Measurements from ENCODE around the gene PANX2. TPM values are rescaled to one million over a fixed set of nuclear protein-coding genes. Genes with fewer than 3 reads are reported as not detected.

Gene PANX2
- total and polyA plus RNA-seq, 2 of the 13 experiments (the other 11 are each of a cell fraction or from before 2014, with no cell fraction given): 0.15 to 1.1 TPM

DNA sequence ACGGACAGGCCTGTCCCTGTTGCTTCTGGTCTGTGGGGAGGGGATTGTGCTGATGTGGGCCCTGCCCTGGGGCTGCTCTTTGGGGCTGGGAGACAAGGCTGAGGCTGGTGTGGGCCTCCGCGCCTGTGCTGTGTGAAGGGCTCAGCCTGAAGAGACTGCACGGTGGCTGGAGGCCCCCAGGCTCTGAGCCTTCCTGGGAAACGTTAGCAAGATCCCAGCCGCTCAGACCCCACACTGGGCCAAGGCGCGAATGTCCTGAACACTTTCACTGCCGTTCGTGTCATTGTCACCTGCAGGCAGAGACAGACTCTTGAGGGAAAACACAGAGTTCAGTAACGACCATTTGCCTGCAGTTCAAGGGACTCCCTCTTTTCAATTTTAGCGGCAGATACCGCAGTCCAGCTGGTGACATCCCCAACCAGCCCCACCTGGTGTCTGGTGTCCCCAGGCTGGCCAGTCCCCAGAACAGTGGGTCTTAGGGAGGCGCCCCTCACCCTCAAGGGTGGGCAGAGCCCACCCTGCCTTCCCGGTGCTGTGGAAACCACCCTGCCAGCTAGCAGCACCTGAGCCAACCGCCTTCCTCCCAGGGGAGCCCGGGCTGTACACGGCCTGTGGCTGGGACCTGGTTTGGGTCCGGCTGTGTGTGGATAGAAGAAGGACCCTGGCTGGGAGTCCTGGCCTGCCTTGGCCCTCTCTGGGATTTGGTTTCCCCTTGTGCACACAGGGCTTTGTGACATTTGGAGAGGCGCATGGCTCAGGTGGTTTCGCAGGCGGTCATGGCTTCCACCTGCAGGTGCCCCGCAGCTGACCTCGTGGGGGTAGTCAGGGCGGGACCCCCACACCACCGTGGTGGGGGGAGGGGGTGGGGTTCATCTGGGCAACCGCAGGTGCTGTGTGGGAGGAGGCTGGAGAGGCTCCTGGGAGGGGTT lies 5.7 kb downstream of the PANX2 start (continued):
- TF ChIP-seq AFF4 (CRISPR knock-in tag; IDR thresholded peaks at IDR 0.05) (no peak), EHMT2 (IDR thresholded peaks at IDR 0.05; ENCODE audit: borderline replicate concordance, low read depth, low read length) (no peak), KAT7 (CRISPR knock-in tag; IDR thresholded peaks at IDR 0.05; ENCODE audit: borderline replicate concordance) (no peak)

DNA sequence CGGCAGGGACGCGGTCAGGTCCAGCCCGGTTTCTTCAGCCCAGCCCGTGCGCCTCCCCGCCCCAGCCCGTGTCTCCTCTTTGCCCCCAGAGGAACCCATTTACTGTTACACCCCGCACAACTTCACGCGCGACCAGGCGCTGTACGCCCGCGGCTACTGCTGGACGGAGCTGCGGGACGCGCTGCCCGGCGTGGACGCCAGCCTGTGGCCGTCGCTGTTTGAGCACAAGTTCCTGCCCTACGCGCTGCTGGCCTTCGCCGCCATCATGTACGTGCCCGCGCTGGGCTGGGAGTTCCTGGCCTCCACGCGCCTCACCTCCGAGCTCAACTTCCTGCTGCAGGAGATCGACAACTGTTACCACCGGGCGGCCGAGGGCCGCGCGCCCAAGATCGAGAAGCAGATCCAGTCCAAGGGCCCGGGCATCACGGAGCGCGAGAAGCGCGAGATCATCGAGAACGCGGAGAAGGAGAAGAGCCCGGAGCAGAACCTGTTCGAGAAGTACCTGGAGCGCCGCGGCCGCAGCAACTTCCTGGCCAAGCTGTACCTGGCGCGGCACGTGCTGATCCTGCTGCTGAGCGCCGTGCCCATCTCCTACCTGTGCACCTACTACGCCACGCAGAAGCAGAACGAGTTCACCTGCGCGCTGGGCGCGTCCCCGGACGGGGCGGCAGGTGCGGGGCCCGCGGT lies 6.5 kb downstream of the PANX2 start:
- Histone ChIP-seq H3K27me3 (ENCODE audit: control insufficient read depth in 1 of 2, insufficient read depth in 2 of 2, low read length in 2 of 2) (no peaks in the 10 kb centered on the region; a peak in 1 of 5 replicates), H3K9ac (ENCODE audit: insufficient read depth, low read depth, low read length) (no peak overlapping the region), H3K36me3 (replicated peaks in 1 of 2; ENCODE audit: control insufficient read depth in 1 of 2, insufficient read depth in 2 of 2, low read length in 2 of 2) (no peaks in the 10 kb centered on the region), H3K79me2 (ENCODE audit: insufficient read depth, low read length) (no peaks in the 10 kb centered on the region), H3K27ac (ENCODE audit: extremely low read length, insufficient read depth, low read length) (no peak overlapping the region), H3K4me1 (ENCODE audit: insufficient read depth, low read length) (peaks cover 12% of the 10 kb centered on the region), H3K4me3 (replicated peaks in 1 of 3; ENCODE audit: insufficient read depth in 1 of 3, low read depth in 2 of 3, low read length in 3 of 3) (no peak overlapping the region), H2AFZ (ENCODE audit: low read length) (no peak overlapping the region), H3K4me2 (ENCODE audit: low read depth, low read length) (no peak overlapping the region), H4K20me1 (ENCODE audit: insufficient read depth, low read length) (no peaks in the 10 kb centered on the region), H3K9me3 (ENCODE audit: low read length) (no peaks in the 10 kb centered on the region)
- in situ Hi-C loops (cut with HindIII; ENCODE audit: extremely low pct_ligation_motif_present, low pct_unique_long_range_greater_than_20kb): no loop called here
- 96% methylated on average over 75 of the region's 76 CpGs for WGBS (ENCODE audit: low lambda C conversion rate)
- no peak for FAIRE-seq
- no peak for DNase-seq (ENCODE audit: low spot score)
- ChIA-PET CTCF (ENCODE audit: low intra/inter-chr PET ratio, low total read pairs) (no interaction called here), POLR2A (no interaction called here)
- BruUV-seq (replicated peaks): no TSS peak
- ATAC-seq: no peak
- intact Hi-C loops (cut with micrococcal nuclease; ENCODE audit: unreplicated experiment): no loop called here
- TF ChIP-seq ZNF160 (CRISPR knock-in tag; IDR thresholded peaks at IDR 0.05) (no peak), ZNF766 (CRISPR knock-in tag; IDR thresholded peaks at IDR 0.05; ENCODE audit: borderline replicate concordance) (no peak), TCF7L2 (IDR thresholded peaks at IDR 0.05; ENCODE audit: low read depth, low read length) (no peak)

All from HepG2 (cell line).